DMS153 treated with DMSO at 0.1 percent for 48 hours (cell line): ENCODE data around the gene NAPEPLD.
"Not testable (repeated sequence)": the region's sequence is repeated elsewhere in the genome, so short reads cannot be mapped to it uniquely, and the experiment has no call there.

Experiments
- DNase-seq: peaks from one replicate; lab custom pipeline; 2025; ENCODE audit not compliant: unreplicated experiment; lab: John Stamatoyannopoulos, UW

The NAPEPLD gene

GRCh38 chr7:103148994-103149807, at the start of gene NAPEPLD:
NAPEPLD (minus strand) TSS chr7:103149099; CDS start chr7:103128776, 20,323 bp downstream.
- peak; percentile 86 for DNase-seq

DNA sequence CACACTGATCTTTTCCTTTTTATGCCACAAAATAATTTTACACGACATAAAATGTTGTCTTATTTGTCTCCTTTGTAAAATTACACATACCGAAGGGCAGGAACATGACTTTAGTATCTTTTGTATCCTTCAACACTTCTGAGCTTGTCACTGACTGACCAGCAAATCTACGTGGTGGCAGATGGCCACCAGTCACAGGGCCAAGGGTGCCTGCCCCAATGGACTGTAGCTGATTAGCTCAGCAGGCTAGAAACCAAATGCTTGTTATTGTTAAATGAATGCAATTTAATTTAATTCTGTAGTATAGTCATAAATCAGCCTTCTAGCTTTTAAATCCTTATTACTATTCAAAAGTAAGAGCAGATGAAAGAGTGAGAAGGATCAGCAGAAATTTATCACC, 49.2 kb upstream of the NAPEPLD start:
- not testable (repeated sequence) for DNase-seq

DNA sequence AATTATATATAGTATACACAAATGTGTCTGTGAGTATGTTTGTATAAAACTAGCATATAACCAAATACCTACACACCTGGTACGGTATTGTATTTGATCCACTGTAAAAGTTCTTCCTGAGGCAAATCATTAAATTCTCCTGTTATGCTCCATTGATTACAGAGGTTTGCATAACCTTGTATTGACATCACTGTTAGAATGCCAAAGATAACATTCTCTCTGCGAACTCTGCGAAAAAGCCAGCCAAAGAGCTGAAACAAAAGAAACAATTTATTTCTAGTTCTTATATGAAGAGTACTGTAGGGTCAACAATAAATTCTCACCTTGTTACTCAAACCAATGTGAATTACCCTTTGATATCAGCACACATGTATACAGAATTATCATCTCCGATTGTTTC, 46.5 kb upstream of the NAPEPLD start:
- DNase-seq: not testable (repeated sequence)

GRCh38 chr7:103172415-103173146, 23.7 kb upstream of the NAPEPLD start:
- not testable (repeated sequence) for DNase-seq

- DNase-seq: not testable (repeated sequence)
These were observed 23.0 kb upstream of the NAPEPLD start for GRCh38 chr7:103171695-103172414.

DNA sequence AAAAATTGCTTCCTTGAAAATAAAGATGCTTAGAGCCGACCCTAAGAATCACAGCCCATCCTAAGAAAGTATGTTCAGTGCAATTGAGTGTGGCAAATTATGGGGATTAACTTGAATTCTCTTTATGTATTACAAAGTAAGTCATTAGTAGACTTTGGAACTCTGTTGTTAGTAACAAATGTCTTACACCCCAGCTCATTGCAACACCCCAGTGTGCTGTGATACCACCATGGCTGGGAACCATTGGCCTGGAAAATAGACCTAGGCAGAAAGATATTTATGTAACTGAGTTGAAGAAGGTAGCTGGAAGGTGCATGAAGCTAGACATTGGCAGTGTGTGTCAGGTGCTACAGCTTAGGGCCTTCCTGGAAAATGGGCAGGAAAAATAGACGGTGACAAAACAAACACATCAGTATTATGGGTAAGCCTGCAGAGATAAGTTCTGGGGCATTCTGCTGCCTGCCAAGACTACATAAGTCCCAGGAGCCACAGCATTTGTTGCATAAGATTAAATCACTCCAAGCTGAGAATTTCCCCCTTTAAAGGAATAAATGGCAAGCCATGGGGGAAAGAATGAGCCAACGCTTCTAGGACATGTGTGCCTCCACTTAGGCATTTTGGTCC, 18.1 kb upstream of the NAPEPLD start:
- not testable (repeated sequence) for DNase-seq

- not testable (repeated sequence) for DNase-seq
These were observed 14.4 kb upstream of the NAPEPLD start for GRCh38 chr7:103163087-103163825.

GRCh38 chr7:103162641-103163040, 13.7 kb upstream of the NAPEPLD start:
- DNase-seq: not testable (repeated sequence)

GRCh38 chr7:103161998-103162616, 13.2 kb upstream of the NAPEPLD start:
- not testable (repeated sequence) for DNase-seq

DNA sequence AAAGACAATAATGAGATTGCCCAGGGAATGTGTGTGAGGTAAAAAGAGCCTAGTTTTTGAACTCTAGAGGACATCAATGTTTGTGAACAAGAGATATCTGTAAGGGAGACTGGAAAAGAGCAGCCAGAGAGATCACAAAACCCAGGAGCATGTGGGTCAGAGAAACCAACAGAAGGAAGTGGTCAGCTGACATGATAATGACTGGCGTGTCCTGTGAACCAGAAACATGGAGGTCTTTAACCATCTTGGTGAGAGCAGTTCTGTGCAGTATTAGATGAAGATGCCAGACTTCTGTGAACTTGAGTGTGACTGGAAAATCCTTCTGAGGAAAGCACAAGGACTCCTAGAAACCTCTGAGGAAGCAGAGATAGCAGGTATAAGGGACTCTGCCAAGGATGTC, 10.2 kb upstream of the NAPEPLD start:
- not testable (repeated sequence) for DNase-seq

GRCh38 chr7:103155331-103156024, 6.6 kb upstream of the NAPEPLD start:
- not testable (repeated sequence) for DNase-seq

DNA sequence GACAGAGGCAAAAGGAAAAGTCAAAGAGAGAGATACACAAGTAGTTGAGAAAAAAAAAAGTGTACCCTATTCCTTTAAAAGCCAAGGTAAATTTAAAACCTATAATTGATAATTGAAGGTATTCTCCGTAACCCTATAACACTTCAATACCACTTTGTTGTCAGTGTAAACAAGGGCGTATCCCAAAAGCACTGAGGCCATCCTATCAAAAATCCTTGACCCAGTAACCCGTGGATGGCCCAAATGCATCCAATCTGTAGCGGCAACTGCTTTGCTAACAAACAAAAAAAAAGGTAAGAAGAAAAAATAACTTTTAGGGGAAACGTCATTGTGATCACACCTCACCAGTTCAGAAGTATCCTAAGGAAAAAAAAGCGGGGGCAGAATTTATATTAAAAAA, 5.1 kb upstream of the NAPEPLD start:
- no peak for DNase-seq

- DNase-seq: not testable (repeated sequence)
These were observed 4.1 kb upstream of the NAPEPLD start for GRCh38 chr7:103152744-103153617.

GRCh38 chr7:103151993-103152676, 3.2 kb upstream of the NAPEPLD start:
- DNase-seq: not testable (repeated sequence)

DNA sequence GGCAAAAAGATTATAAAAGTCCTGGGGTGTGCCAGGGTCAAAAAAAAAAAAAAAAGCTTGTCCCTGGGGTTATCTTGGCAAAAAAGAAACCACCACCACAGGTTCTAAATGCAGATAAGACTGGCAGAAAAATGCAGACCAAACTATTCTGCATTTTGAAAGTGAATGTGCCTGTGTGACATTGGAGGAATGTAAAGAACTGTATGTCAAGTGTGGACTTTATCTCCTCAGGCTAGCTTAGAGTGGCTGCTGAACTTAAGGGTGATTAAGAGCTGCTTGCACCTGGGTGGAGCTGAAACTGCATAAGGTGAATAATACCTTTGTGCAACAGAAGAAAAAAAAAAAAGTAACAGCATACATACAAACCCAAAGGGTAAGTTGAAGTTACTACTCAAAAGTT, 1.3 kb upstream of the NAPEPLD start:
- DNase-seq: no peak

GRCh38 chr7:103149808-103150180, 895 bp upstream of the NAPEPLD start:
- peak; percentile 60 for DNase-seq

DNA sequence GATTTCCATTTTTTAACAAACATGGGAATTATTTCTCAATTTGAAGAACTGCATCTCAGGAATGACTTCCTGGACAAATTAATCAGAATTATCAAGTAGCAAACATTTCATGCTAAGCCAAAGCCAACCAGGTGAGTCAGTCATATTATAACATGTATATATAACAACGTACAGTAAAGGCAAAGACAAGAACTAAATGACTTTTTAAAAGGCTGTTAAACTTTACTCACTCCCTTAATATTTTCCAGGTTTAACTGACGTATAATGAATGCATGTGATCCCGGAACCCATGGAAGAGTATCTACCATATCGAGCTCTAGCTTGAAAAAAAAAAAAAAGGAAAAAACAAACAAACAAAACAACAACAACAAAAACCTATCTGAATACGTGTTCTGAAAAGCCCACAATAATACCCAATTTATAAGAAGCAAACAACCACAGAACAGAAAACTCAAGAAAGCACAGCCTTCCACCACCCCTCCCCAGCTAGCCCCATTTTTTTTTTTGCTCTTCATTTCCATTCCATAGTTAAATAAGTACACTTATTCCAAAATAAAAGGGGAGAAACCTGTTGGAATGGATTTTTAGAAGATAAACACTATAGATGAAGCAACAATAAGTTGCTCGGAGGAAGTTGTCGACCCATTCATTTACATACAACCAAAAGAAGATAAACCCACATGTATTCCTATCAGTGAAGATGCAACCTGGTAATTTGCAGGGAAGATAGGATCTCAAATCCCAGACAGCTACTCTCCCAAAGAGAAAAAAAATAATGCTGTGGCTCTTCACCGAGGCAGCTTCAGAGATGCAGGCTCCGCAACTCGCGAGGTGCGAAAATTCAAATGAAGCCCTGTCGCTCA, 537 bp downstream of the NAPEPLD start:
- peak; percentile 53 for DNase-seq
